AG09319 (cell line): Measurements from ENCODE around the gene LRRC27.
"Not testable (repeated sequence)": the region's sequence is repeated elsewhere in the genome, so short reads cannot be mapped to it uniquely, and the experiment has no call there.

Experiments
- DNase-seq: peaks from one replicate; pipeline ENCODE4 v3.0.0-alpha.2; 2010; ENCODE audit warnings: low read depth; ENCODE audit errors: extremely low read depth
- CTCF ChIP-seq: IDR thresholded peaks from 2 replicates; pipeline ENCODE4 v1.5.1; 2011; ENCODE audit warnings: low read depth, mild to moderate bottlenecking, inconsistent platforms, low read length, moderate library complexity

Gene LRRC27

GRCh38 chr10:132383101-132383500 is 51.1 kb downstream of the LRRC27 start:
- no peak for TF ChIP-seq CTCF
- DNase-seq = no peak

GRCh38 chr10:132383751-132384196 is 51.8 kb downstream of the LRRC27 start:
- no peak for TF ChIP-seq CTCF

DNA sequence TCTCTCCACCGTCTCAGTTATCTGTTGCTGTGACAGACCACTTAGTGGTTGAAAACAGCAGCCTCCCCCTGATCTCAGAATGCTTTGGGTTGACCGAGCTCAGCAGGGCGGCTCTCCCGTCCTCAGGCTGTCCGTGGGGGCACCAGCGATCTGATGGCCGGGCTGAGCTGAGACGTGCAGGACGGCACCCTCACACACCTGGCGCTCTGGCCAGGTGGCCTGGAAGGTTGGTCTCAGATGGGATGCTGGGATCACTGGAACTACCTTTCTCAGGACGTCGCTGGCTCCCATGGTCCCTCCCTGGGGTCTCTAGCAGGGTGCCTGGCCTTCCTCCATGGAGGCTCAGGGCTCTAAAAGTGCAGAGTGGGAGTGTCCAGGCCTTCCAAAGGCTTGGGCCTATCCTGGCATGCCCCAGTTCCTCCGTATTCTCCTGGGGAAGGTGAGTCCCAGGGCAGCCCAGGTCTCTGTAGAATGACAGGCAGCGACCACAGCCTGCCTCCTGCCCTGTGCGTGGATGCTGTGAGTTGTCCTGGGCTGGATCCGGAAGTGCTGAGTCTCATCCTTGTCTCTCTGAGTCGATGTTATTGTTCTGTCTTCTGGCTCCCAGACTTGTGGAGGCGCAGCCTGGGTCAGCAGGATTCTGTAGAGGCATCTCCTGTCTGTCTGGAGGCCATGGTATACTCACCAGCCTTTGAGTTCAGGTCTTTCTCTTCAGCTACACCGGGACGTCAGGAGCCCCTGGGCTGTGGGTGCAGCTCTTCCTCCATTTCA is 52.8 kb downstream of the LRRC27 start:
- no peak for TF ChIP-seq CTCF
- DNase-seq = no peak

More at GRCh38 chr10:132383751-132384196, 51.8 kb downstream of the LRRC27 start:
- DNase-seq = no peak

DNA sequence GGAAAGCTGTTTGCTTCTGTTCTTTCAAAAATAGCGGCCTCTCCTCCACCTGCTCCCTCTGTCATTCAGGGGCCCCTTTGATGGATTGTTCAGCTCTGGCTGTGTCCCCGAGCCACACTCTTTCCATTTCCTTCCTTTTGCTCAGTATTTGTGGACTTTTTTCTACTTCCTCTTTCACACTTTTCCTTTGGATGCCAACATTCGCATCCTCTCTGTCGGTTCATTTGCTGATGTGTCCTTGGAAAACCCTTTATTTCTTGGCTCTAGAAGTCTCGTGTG is 53.3 kb downstream of the LRRC27 start:
- TF ChIP-seq CTCF = no peak
- no peak for DNase-seq

GRCh38 chr10:132385721-132386418 is 53.9 kb downstream of the LRRC27 start:
- TF ChIP-seq CTCF = no peak
- no peak for DNase-seq

- TF ChIP-seq CTCF = no peak
- DNase-seq = no peak
These were observed 54.4 kb downstream of the LRRC27 start for GRCh38 chr10:132386419-132386831.

- DNase-seq = not testable (repeated sequence)
These were observed 54.9 kb downstream of the LRRC27 start for GRCh38 chr10:132386896-132387295.

GRCh38 chr10:132387764-132388210 is 55.8 kb downstream of the LRRC27 start:
- peak; percentile 60 for TF ChIP-seq CTCF
- no peak for DNase-seq
